Lower leg skin (tissue), 4 donors: Measurements from ENCODE around the gene ERC1. TPM values are rescaled to one million over a fixed set of nuclear protein-coding genes. Genes with fewer than 3 reads are reported as not detected.

ENCODE experiments used
- DNase-seq, 2 donors: peaks; one replicate each; pipeline ENCODE4 v3.0.0-alpha.2; 2019; ENCODE audit warnings: low spot score in 2 of 2
- H3K4me3 ChIP-seq: fragments of 200-600 bp; sonication (generic); 2 replicates; pipeline ENCODE4 v1.5.1; 2017; ENCODE audit warnings: mild to moderate bottlenecking, low read depth; ENCODE audit not compliant: poor library complexity, severe bottlenecking
- POLR2A ChIP-seq, 2 donors: fragments of 450-650 bp; IDR thresholded peaks; one replicate each; pipeline ENCODE4 v1.6.1; 2016 to 2017; ENCODE audit warnings: antibody characterized with exemption in 2 of 2, mild to moderate bottlenecking in 1 of 2, moderate library complexity in 1 of 2
- WGBS, 2 donors: methylation state at CpG; one replicate each; pipeline ENCODE4 v1.1.5; 2018; 5-methylcytosine and 5-hydroxymethylcytosine counted together
- intact Hi-C: fragments of 100-400 bp; cut with DNase I; formaldehyde crosslinking; loops from one replicate; pipeline ENCODE4 v1.15.0; 2023; ENCODE audit warnings: low total_unique reads
- total RNA-seq, 4 donors: library from RNA; depleted of rRNA; stranded (reverse); fragments of >200 nt; gene quantifications; one replicate each; pipeline ENCODE4 v1.1.0, GENCODE V29; 2016
- TF ChIP-seq, protein P1 (sequence below), 3 donors: fragments of 450-650 bp; IDR thresholded peaks; one replicate each; pipeline ENCODE4 v1.5.1; 2016; ENCODE audit warnings: antibody characterized with exemption in 3 of 3, mild to moderate bottlenecking in 3 of 3, moderate library complexity in 2 of 3

The ERC1 gene
- total RNA-seq, 4 donors from 2014 or later: 22.1 to 42.7 (median 29.7) TPM

DNA sequence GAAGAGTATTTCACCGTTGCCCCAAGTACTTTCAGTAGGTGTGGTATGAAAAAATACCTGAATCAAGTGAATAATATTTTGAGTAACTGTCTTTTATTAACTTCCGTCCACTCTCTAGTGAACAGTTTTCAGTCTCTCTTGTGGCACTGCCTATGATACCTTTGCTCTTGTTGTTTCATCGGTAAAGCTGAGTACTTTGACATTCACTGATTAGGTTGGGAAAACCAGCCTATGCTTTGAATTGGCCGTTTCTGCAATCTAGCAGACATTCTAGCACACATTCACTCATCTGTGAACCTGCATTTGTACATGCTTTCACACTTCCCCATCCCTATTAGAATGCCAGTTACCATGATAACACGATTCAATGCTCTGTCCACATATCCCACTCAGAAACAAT lies 386.1 kb downstream of the ERC1 start:
- intact Hi-C loops: no loop called here
- 97% methylated on average over 5 of the region's 5 CpGs for WGBS, 2 donors
- TF ChIP-seq, protein P1, sequence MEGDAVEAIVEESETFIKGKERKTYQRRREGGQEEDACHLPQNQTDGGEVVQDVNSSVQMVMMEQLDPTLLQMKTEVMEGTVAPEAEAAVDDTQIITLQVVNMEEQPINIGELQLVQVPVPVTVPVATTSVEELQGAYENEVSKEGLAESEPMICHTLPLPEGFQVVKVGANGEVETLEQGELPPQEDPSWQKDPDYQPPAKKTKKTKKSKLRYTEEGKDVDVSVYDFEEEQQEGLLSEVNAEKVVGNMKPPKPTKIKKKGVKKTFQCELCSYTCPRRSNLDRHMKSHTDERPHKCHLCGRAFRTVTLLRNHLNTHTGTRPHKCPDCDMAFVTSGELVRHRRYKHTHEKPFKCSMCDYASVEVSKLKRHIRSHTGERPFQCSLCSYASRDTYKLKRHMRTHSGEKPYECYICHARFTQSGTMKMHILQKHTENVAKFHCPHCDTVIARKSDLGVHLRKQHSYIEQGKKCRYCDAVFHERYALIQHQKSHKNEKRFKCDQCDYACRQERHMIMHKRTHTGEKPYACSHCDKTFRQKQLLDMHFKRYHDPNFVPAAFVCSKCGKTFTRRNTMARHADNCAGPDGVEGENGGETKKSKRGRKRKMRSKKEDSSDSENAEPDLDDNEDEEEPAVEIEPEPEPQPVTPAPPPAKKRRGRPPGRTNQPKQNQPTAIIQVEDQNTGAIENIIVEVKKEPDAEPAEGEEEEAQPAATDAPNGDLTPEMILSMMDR (IDR thresholded peaks at IDR 0.05): no peak
- no peak for TF ChIP-seq POLR2A (IDR thresholded peaks at IDR 0.05)

DNA sequence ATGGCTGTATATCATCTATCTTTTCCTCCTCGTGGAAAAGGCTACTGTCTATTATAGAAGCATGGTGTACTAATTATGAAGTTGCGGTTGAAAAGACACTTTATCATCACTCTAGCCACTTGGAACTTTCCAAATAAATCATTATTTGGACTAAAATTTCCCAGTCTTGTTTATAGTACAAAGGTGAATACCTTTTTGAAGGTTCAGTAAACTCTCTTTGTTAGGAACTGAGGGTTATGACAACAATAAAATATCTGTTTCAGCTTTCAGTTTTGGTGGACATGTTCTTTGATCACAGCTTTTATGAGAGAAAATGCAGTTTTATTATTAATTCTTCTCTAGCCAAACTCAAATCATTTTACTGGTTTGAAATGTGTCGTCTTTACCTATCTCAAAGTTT lies 386.7 kb downstream of the ERC1 start:
- TF ChIP-seq, protein P1 (IDR thresholded peaks at IDR 0.05): no peak
- no peak for TF ChIP-seq POLR2A (IDR thresholded peaks at IDR 0.05)
- DNase-seq: no peak
- H3K4me3 ChIP-seq: no peak overlapping the region
- 86 to 87% methylated on average over 3 of the region's 3 CpGs for WGBS, 2 donors
- intact Hi-C loops: no loop called here

More for the DNA sequence above, 386.1 kb downstream of the ERC1 start:
- no peak for DNase-seq
- no peak overlapping the region for H3K4me3 ChIP-seq

DNA sequence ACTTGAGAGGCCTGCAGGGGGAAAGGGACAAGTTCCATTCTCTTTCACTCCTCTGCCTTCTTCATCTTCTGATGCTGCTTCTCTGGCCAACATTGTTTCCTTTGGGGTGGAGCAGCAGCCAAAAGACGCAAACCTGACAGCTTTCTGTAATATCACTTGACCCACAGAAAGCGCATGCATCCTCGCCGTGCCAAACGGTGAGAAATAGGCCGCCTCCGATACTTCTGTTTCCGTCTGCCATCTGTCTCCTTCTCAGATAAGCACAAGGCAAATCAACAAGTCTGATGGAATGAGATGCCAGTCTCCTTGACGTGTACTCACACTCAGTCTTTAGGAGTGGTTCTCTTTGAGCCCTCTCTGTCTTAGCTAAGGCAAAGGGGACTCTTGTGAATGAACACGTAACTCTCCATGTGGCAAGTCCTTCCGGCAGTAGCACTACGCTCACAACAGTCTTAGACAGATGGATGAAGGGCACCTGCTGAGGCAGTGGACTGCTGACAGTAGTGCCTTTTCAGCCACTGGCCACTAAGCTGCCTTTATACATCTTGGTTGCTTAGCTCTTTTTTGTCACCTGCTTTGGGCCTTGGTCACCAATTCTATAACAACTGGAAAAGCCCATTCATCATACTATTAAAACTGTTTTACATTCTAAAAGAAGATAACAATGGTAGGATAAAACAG lies 389.3 kb downstream of the ERC1 start:
- DNase-seq: no peak
- no peak overlapping the region for H3K4me3 ChIP-seq
- 95% methylated on average over 12 of the region's 12 CpGs for WGBS, 2 donors
- no peak for TF ChIP-seq POLR2A (IDR thresholded peaks at IDR 0.05)
- TF ChIP-seq, protein P1 (IDR thresholded peaks at IDR 0.05): no peak
- intact Hi-C loops: no loop called here

DNA sequence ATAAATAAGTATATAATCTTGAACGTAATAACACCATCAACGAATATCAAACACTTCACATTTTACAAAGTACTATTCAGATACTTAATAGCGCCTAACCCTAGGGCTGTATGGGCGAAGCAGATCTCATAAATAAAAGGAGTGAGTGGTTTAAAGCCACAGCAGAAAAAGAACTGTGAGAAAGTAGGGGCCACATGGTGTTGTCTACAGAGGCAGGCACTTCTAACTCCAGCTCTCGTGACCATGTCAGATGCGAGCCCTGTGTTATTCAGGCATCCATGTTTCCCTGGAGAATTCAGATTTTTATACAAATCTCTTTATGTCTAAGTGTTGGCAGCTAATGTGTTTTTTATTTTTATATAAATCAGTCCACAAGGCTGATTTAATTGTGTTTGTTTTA lies 391.1 kb downstream of the ERC1 start:
- DNase-seq: no peak
- no peak overlapping the region for H3K4me3 ChIP-seq
- intact Hi-C loops: no loop called here
- TF ChIP-seq, protein P1 (IDR thresholded peaks at IDR 0.05): no peak
- no peak for TF ChIP-seq POLR2A (IDR thresholded peaks at IDR 0.05)
- 76 to 92% methylated on average over 6 of the region's 6 CpGs for WGBS, 2 donors

DNA sequence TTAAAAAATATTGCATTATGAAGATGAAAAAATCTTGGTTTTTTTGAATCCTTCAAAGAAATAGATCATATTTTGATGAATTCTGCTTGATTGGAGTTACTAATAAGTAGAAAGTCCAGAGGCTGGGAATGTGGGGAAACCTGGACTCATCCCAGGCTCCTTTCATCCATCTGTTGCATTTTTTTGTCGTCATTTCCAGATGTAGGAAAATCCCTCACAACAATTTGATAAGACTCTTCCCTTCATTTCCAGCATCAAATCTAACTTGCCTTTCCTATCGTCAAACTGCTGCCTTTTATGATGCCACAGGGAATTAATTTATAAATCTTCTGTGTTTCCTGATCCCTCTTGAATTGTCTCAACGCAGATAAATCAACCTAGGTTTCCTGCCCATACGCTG lies 391.8 kb downstream of the ERC1 start:
- TF ChIP-seq POLR2A (IDR thresholded peaks at IDR 0.05): no peak
- TF ChIP-seq, protein P1 (IDR thresholded peaks at IDR 0.05): no peak
- no peak overlapping the region for H3K4me3 ChIP-seq
- WGBS, 2 donors: 49 to 76% methylated on average over 4 of the region's 4 CpGs
- intact Hi-C loops: no loop called here
- DNase-seq: no peak

DNA sequence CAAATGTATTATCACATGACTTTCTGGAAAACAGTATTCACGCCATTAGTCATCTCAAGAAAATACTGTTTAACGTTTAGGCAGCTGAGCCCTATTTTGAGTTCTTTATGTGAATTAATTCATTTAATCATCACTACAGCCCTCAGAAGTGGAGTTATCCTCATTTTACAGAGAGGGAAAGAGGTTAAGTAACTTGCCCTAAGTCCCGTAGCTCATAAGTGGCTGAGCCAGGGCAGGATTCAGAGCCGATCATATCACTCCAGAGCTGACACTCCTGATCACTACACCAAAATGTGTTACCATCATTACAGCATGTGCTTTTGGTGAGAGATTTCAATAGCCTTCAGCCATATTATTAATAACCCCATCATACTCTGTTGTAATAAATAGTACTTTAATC lies 392.7 kb downstream of the ERC1 start:
- DNase-seq: no peak
- WGBS, 2 donors: 86 to 87% methylated on average over 4 of the region's 4 CpGs
- no peak overlapping the region for H3K4me3 ChIP-seq
- TF ChIP-seq POLR2A (IDR thresholded peaks at IDR 0.05): no peak
- TF ChIP-seq, protein P1 (IDR thresholded peaks at IDR 0.05): no peak
- intact Hi-C loops: no loop called here
